NCI-H1105 (cell line): ENCODE results near the gene MYLK3.
"Not testable (repeated sequence)": the region's sequence is repeated elsewhere in the genome, so short reads cannot be mapped to it uniquely, and the experiment has no call there.

ENCODE experiments used
- DNase-seq: peaks from one replicate; lab custom pipeline; 2025; lab: John Stamatoyannopoulos, UW

MYLK3 gene

DNA sequence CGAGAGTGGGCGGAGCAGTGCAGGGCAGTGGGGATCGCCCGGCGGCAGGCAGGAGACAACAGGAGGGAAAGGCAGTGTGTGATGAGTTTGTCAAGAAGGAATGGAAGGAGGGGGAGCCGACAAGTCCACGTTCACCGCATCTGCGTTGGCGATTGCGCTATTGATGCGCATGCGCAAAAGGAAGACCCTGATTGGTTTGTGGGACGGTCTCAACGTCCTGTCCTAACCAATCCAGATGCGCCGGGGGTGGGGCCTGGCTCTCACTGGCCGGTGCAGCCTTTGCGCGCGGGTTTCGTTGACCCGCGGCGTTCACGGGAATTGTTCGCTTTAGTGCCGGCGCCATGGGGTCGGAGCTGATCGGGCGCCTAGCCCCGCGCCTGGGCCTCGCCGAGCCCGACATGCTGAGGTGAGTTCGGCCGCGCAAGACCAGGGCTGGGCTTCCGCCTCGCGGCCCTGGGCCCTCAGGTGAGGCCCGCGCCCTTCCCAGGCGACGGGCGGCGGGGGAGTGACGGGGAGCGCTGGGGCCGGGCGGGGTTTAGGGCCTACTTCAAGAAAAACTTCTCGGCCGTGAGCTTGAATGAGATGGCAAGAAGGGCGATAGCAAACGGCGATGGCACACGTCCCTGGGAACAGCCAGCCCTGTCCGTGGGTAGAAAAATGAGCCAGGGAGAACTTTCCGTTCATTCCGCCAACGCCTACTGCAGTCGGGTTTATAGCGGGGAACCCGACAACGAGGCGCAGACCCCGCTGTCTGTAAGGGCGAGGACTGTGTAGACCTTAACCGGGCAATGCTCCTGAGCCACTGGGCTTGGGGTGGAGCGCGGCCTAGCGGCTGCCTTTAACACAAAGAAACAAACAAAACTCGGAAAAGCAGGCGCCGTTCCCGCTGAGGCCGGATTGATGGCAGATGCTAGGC, 58.5 kb downstream of the MYLK3 start, which contains the start of gene ORC6:
ORC6 (plus strand) TSS at position 295 of the 916 bp plus-strand sequence; CDS start at position 342, 47 bp downstream.
- DNase-seq = peak; percentile 98

DNA sequence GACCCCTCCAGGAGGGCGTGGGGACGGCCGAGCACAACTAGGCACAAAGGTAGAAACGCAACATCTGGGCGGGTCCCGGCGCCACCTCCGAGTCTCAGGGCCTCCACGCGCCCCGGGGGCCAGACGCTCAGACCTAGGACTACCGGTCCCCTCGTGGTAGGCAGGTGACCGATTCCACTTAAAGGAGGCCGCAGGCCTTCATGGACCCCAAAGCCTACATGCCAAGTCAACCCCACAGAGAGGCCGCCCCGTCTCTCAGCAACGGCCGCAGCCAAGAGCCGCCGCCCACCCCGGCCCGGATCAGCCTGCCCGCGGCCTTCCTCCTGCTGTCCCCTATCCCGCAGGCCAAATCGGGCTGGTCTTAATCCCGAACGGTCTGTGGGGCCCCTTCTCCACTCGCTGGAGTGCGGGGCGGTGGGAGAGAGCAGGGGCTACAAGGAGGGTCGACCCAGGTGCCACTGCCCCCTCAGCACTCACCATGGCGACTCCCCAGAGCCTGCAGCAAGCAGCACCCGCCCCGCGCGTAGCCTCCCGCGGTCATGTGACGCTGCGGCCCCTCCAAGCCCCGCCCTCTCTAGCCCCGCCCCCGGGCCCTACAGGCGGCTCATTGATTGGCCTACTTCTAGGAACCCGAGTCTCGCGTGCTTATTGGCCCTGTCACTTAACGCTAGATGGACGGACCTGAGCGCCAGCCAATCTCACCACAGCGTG, 59.3 kb downstream of the MYLK3 start, which contains the start of gene VPS35:
VPS35 (minus strand) TSS at position 525 of the 711 bp plus-strand sequence; CDS start at position 480, 45 bp downstream.
- DNase-seq = peak; percentile 100

DNA sequence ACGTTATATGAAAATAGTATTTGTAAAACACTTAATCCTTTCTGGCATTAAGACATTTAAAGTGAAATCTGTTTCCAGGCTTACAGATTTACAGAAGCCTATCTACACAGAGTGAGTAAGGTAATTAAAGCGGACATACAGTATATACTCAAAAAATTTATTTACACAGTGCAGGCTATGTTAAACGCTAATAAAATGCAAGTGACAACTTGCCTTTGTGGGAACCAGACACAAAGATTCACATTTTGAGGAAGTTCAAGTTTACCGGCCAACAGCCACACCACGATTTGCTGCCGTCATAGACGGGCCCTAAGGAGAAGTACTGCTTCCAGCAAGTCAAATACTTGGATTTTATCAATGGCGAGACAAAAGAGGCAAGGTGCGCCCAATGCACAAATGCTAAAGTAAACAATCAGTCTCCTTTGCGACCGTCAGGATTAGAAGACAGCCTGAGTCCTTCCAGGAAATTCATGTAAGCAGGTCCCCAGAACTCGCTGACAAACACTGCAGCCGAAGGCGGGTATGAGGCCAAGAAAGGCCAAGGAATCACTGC, 60.0 kb downstream of the MYLK3 start:
- DNase-seq = no peak

DNA sequence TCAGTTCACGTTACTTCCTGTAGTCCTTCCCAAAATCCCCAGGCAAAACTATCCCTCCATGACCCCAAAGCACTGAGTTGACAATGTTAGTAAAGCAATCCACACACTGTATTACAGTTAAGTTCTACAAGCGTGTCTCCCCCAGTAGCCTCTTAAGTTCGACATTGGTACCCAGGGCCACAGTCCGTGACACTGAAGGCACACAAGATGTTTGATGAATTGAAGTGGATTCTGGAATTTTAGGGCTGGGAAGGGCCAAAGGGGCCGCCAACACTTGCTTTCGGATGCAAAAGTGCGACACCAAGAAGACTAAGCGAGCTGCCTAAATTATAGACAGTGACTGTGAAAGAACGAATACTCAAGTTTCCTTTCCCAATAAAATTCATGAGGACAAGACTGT, 60.7 kb downstream of the MYLK3 start:
- DNase-seq = no peak

DNA sequence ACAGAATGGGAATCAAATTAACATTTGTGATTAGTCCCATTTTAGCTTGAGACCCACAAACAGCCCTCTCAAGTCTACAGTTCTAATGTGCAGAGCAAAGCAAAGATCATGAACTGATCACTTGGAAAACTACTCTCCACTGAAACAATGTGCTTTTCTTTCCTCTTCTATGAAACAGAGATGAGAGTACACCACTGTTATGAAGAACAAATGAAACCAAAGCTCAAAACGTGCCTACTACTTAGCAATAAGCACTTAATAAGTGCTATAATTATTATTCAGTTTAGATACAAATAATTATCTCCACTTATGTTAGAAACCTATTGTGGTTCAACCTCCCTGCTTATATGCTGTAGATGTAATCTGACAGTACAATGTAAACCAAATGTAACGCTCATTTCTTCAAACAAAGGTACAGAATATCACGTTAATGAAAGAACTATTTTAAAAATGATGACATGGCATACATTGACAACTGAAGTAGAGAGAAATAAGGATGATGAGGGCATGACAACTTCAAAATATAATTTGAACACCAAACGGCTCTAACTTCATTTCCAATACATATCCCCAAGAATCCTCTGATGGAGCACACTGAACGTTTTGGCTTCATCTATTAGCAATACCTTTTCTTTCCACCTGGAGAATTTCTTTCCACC, 61.2 kb downstream of the MYLK3 start:
- DNase-seq = no peak

DNA sequence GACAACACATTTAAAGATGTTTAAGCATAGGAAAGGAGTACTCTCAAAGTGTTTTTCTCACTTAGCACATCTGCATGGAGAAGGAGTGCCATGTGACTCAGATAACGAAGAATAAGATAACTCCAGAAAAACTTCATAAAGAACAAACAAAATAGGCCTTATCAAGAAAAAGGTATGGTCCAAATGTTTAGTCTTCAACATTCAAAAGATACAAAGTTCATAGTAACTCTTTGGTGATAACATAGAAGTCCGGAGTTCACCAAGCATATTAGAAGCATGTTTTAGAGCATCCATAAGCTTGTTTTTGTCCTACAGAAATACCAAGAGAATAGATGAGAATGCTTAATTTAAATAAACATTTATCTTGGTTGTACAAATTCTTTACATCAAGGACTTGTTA, 66.3 kb downstream of the MYLK3 start:
- not testable (repeated sequence) for DNase-seq

DNA sequence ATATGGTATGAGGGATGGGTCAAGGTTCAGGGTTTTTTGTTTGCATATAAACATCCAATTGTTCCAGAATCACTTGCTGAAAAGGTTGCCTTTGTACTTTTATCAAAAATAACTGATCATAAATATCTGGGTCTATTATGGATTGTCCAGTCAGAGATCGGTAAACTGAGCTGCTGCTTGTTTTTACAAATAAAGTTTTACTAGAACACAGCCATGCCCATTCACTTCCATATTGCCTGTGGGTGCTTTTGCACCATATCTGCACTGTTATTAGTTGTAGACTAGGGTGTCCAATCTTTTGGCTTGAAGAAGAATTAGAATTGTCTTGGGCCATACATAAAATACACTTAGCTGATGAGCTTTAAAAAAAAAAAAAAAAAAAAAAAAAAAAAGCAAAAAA, 70.2 kb downstream of the MYLK3 start:
- DNase-seq = not testable (repeated sequence)

DNA sequence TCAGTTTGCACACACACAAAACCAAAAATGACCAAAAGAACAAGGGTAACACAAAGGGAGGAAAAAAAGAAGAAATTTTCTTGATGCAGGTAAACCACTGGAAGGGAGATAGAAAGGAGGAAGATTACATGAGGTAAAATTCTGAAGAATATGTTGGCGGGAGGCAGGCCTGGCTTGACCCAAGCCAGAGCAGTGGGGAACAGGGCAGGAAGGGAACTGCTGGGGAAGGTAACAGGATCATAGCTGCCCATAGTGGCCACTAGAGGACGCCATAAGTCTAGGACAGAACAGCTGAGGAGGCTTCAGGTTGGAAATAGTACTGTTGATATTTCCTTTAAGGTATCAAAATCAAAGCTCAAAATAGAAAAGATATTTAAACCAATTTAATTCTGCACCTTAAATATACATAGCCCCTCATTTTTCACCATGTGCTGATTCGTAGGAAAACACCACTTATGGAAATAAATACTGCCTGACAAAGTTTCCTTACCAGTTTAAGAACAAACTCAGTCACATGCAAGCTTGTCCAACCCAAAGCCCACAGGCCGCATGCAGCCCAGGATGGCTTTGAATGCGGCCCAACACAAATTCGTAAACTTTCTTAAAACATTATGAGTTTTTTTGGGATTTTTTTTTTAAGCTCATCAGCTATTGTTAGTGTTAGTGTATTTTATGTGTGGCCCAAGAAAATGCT, 74.7 kb downstream of the MYLK3 start:
- DNase-seq = peak; percentile 44

DNA sequence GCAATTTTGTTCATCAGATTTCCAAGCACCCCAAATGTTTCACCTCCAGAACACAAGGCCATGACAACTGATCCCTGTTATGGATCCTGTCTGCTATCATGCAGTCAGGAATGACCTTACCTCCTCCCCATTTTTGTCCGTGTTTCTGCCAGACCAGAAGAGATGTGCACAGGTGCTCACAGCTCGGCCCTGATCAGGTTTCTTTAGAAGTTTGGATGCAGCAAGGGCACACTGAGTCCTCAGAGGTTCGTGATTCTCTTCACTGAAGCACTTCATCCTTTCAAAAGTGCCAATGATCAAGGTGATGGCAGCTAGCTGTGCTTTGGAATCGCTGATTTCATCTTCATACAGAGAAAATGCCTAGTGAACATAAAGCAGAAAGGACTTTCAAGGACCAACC, 86.0 kb downstream of the MYLK3 start:
- no peak for DNase-seq

DNA sequence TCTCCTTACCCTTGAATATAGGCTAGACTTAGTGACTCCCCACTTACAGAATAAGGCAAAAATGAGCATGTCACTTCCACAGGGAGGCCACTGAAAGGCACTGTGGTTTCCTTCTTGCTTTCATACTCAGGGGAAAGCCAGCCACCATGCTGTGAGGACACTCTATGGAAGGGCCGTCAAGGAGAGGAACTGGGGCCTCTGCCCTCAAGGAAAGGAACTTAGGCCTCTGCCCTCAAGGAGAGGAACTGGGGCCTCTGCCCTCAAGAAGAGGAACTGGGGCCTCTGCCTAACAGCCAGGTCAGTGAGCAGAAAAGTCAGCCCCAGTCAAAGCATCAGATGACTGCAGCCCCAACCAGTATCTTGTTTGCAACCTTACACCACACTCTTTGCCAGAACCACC, 89.2 kb downstream of the MYLK3 start:
- DNase-seq = no peak
